Activated T-helper 17 cell treated with anti-CD3 and anti-CD28 coated beads, Interleukin-2, amount 50 U/mL, for 72 hours (primary cell): ENCODE data around the gene THBS3. TPM values are rescaled to one million over a fixed set of nuclear protein-coding genes. Genes with fewer than 3 reads are reported as not detected.
A peak's percentile ranks its signal among the peaks of the same experiment; 100 is the strongest.
"Not testable (repeated sequence)": the region's sequence is repeated elsewhere in the genome, so short reads cannot be mapped to it uniquely, and the experiment has no call there.

ENCODE experiments used
- ATAC-seq: fragments of 150-1000 bp; cut with Tn5 transposase; replicated peaks from 2 replicates; pipeline ENCODE4 v1.10.0; 2021; ENCODE audit warnings: mild to moderate bottlenecking, moderate library complexity
- H3K27ac Mint-ChIP-seq: one replicate; pipeline ENCODE4 v1.8.0; 2022; ENCODE audit warnings: mixed read lengths
- H3K27me3 Mint-ChIP-seq: one replicate; pipeline ENCODE4 v1.8.0; 2022; ENCODE audit warnings: mixed read lengths
- H3K36me3 Mint-ChIP-seq: one replicate; pipeline ENCODE4 v1.8.0; 2022; ENCODE audit warnings: low read depth, mild to moderate bottlenecking, mixed read lengths
- H3K4me1 Mint-ChIP-seq: one replicate; pipeline ENCODE4 v1.8.0; 2022; ENCODE audit warnings: mixed read lengths
- H3K4me3 Mint-ChIP-seq: one replicate; pipeline ENCODE4 v1.8.0; 2022; ENCODE audit warnings: mild to moderate bottlenecking, mixed read lengths
- H3K9me3 Mint-ChIP-seq: one replicate; pipeline ENCODE4 v1.8.0; 2022; ENCODE audit warnings: mixed read lengths
- total RNA-seq, 2 donors: library from RNA; stranded (reverse); gene quantifications; one replicate each; pipeline ENCODE4 v1.2.3, GENCODE V29; 2022

THBS3 gene
- 10 to 100 TPM; 11.8 to 26.8 TPM for total RNA-seq

DNA sequence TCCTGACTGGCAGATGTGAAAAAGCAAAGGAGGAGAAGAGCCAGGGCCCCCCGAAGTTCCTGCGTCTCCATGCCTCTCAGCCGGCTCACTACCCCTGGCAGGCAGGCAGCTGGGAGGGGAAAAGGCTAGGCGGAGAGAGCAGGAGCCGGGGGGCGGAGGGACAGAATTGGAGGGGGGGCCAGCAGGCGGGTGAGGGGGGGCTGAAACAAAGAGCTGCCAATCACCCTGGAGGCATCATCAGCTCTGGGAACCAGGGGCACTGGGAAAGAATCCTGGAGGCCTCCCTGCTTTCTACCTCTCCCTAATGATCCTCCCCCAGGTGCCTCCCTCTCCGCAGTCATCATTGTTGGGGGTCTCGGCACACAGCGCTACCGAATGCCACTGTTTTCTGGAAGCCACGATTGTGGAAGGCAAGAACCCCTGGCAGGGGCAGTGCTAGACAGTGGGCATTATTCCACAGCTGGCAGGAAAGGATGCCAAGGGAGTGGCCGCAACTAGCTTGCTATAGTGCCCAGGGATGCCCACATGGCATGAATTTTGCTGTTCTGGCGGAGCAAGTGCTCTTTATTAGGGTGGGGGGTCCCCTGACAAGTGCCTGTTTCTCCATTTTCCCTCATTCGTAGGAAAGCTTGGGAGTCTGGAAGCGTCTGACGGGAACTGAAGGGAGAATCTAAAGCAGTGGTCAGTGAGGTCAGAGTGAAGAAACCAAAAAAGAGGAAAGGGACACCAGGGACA lies at the start of gene THBS3:
Gene THBS3, minus strand, starts transcription at position 92 of the 735 bp plus-strand sequence. Its CDS starts 21 bp downstream, at position 71.
- peaks cover 17% of the 10 kb centered on the region for H3K4me1 Mint-ChIP-seq
- ATAC-seq, result no peak
- no peaks in the 10 kb centered on the region for H3K27me3 Mint-ChIP-seq
- H3K9me3 Mint-ChIP-seq, result no peaks in the 10 kb centered on the region
- peak within 1 kb of the TSS; percentile 89 for H3K4me3 Mint-ChIP-seq
- H3K36me3 Mint-ChIP-seq, result peaks cover 19% of the 10 kb centered on the region
- peak within 1 kb of the TSS; percentile 99 for H3K27ac Mint-ChIP-seq

GRCh38 chr1:155256058-155256852 lies 48.6 kb upstream of the THBS3 start:
- Mint-ChIP-seq H3K27ac (peak overlapping the region; percentile 56), H3K4me3 (peak overlapping the region; percentile 84), H3K36me3 (peaks cover 59% of the 10 kb centered on the region), H3K9me3 (no peaks in the 10 kb centered on the region), H3K27me3 (no peaks in the 10 kb centered on the region), H3K4me1 (peaks cover 31% of the 10 kb centered on the region)
- ATAC-seq, result no peak

- H3K36me3 Mint-ChIP-seq, result peaks cover 51% of the 10 kb centered on the region
Observed at GRCh38 chr1:155255243-155256007, 47.7 kb upstream of the THBS3 start, which contains the start of gene ENTREP3. Gene ENTREP3, minus strand, starts transcription at chr1:155255483. Its CDS starts 606 bp downstream, at chr1:155254877.

DNA sequence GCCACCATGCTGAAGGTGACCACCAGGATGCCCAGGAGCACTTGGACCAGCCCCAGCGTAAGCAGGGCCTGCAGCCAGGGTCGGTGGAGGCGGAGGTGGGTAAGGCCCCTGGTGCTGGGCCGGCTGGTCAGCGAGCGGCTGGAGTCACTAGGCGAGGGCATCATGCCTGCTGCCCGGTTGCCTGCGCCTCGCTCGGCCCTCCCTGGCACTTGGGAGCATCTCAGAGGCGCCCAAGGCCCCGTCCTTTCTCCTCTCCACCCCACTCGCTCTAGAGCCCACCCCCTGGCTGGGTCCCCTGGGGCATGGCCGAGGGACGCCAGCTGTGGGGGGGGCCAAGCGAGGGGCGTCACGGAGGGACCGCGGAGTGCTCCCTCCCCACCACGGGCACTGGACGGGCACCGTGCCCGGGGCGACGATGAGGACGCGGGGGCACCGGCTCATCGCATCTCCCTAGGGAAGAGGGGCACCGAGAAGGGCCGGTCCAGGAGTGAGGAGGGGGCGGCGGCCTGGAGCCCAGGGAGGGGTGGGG lies 47.1 kb upstream of the THBS3 start:
- H3K4me1 Mint-ChIP-seq, result peaks cover 24% of the 10 kb centered on the region
- ATAC-seq, result peak; percentile 2
- peaks cover 44% of the 10 kb centered on the region for H3K36me3 Mint-ChIP-seq
- H3K4me3 Mint-ChIP-seq, result peak overlapping the region; percentile 84
- no peaks in the 10 kb centered on the region for H3K9me3 Mint-ChIP-seq
- H3K27me3 Mint-ChIP-seq, result no peaks in the 10 kb centered on the region
- H3K27ac Mint-ChIP-seq, result peak overlapping the region; percentile 85

More at GRCh38 chr1:155255243-155256007, 47.7 kb upstream of the THBS3 start, which contains the start of gene ENTREP3:
- H3K4me3 Mint-ChIP-seq, result peak within 1 kb of the TSS; percentile 84
- H3K27me3 Mint-ChIP-seq, result no peaks in the 10 kb centered on the region
- H3K9me3 Mint-ChIP-seq, result no peaks in the 10 kb centered on the region
- ATAC-seq, result peak; percentile 79
- peak within 1 kb of the TSS; percentile 85 for H3K27ac Mint-ChIP-seq
- H3K4me1 Mint-ChIP-seq, result peaks cover 28% of the 10 kb centered on the region

- no peak for ATAC-seq
- Mint-ChIP-seq H3K4me1 (peaks cover 24% of the 10 kb centered on the region), H3K27ac (peak overlapping the region; percentile 85), H3K27me3 (no peaks in the 10 kb centered on the region), H3K36me3 (peaks cover 39% of the 10 kb centered on the region), H3K9me3 (no peaks in the 10 kb centered on the region), H3K4me3 (peak overlapping the region; percentile 84)
Observed at GRCh38 chr1:155254228-155254713, 46.6 kb upstream of the THBS3 start.

GRCh38 chr1:155253797-155254196 lies 46.1 kb upstream of the THBS3 start:
- Mint-ChIP-seq H3K27ac (peak overlapping the region; percentile 85), H3K27me3 (no peaks in the 10 kb centered on the region), H3K4me3 (peak overlapping the region; percentile 84), H3K36me3 (peaks cover 34% of the 10 kb centered on the region), H3K9me3 (no peaks in the 10 kb centered on the region), H3K4me1 (peaks cover 24% of the 10 kb centered on the region)
- ATAC-seq, result no peak

GRCh38 chr1:155253208-155253607 lies 45.5 kb upstream of the THBS3 start:
- H3K36me3 Mint-ChIP-seq, result peaks cover 28% of the 10 kb centered on the region
- H3K9me3 Mint-ChIP-seq, result no peaks in the 10 kb centered on the region
- H3K27me3 Mint-ChIP-seq, result no peaks in the 10 kb centered on the region
- H3K4me1 Mint-ChIP-seq, result peaks cover 24% of the 10 kb centered on the region
- ATAC-seq, result no peak
- peak overlapping the region; percentile 85 for H3K27ac Mint-ChIP-seq
- peak overlapping the region; percentile 84 for H3K4me3 Mint-ChIP-seq

- no peak for ATAC-seq
- H3K27ac Mint-ChIP-seq, result no peak overlapping the region
- H3K4me3 Mint-ChIP-seq, result peak overlapping the region; percentile 30
- no peaks in the 10 kb centered on the region for H3K27me3 Mint-ChIP-seq
- H3K36me3 Mint-ChIP-seq, result peaks cover 14% of the 10 kb centered on the region
- H3K9me3 Mint-ChIP-seq, result no peaks in the 10 kb centered on the region
- H3K4me1 Mint-ChIP-seq, result peaks cover 18% of the 10 kb centered on the region
Observed at GRCh38 chr1:155251566-155251965, 43.9 kb upstream of the THBS3 start.

DNA sequence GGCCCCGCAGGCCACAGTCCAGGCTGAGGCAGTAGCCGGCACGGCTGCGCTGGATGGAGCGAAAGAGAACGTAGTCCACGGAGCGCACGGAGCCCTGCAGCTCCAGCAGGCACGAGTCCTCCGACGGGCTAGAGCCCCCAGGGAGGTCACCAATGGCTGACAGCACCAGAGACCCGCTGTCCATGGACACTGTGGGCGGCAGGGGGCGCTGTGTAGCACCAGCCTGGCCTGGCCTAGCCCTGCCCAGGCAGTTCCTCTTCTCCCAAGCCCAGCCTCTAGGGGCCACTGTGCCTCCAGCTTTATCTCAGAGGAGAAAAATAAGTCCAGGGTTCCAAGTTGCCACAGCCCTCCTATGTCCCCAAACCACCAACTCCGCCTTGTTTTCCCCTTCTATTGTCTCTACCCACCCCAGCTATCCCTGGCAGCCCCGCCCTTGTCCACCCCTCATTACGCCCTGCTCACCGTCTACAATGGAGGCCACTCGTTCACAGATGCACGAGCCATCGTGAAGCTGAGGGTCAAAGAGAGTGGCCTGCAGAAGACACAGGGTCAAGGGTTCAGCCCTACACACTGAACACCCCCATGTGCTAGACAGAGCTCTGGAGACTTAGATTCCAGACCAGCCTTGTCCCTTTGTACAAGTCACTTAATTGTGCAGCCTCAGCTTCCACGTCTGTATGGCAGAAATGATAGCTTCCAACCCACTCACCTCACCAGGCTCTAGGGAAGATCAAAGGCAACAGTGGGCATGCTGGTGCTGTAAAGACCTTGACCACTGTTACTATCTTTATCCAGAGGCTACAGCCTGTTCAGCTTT lies 43.1 kb upstream of the THBS3 start:
- H3K4me1 Mint-ChIP-seq, result peaks cover 18% of the 10 kb centered on the region
- H3K27me3 Mint-ChIP-seq, result no peaks in the 10 kb centered on the region
- H3K27ac Mint-ChIP-seq, result peak overlapping the region; percentile 61
- ATAC-seq, result peak; percentile 97
- peaks cover 10% of the 10 kb centered on the region for H3K36me3 Mint-ChIP-seq
- no peaks in the 10 kb centered on the region for H3K9me3 Mint-ChIP-seq
- peak overlapping the region; percentile 30 for H3K4me3 Mint-ChIP-seq

DNA sequence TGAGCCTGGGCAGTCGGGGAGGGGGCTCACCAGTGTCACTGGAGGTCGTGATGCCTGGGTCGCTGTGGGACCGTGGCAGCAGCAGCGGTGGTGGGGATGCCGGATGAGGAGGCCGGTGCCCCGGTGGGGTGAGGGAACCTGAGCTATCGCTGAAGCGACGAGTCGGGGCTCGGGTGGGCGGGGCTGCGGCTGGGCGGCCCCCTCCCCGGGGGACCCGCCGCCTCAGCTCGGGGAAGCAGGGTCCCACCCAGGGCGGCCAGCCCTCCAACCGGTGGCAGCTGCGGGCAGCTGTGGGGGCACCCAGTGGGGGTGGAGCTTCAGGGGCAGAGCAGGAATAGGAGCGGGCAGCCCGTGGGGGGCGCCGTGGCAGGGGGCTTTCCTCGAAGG lies 42.5 kb upstream of the THBS3 start:
- peak; percentile 2 for ATAC-seq
- H3K27me3 Mint-ChIP-seq, result no peaks in the 10 kb centered on the region
- peaks cover 4% of the 10 kb centered on the region for H3K36me3 Mint-ChIP-seq
- peak overlapping the region; percentile 44 for H3K4me3 Mint-ChIP-seq
- H3K9me3 Mint-ChIP-seq, result no peaks in the 10 kb centered on the region
- no peak overlapping the region for H3K27ac Mint-ChIP-seq
- H3K4me1 Mint-ChIP-seq, result peaks cover 18% of the 10 kb centered on the region

DNA sequence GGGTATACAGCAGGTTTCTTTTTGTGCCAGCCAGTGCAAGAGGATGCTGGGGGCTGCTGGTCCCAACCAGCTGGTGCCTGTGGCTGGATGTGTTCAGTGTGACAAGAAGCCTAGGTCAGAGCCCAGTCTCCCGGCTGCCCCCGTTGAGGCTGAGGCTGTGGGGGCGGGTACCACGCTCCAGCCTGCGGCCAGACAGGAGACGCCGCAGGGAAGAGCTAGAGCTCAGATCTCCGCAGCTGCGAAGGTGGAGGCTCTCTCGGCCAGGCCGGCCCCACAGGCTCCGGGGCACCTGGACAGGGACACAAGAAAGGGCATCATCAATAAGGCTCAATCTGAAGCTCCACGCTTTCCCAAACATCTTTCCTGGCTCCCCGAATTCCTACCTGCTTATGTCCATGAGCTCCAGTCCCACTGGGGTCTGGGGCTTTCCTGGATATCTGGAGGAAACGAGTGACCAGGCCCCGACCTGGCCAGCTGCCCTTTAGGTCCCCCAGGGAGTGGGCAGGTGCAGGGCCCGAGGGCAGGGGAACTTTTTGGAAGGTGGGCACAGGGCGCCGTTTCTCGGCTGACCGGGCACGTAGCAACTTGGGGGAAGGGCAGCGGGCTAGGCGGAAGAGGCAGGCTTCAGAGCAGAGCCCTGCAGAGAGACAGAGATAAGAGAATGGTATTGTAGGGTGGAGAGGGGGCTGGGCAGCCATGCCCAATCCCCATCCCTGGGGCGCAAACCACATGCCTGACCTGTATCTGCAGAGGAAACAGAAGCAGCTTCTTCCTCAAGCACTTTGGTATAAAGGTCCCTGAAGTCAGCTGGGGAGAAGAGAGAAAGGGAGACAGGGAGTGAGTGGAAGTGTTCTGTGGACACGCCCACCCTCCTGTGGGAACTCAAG lies 40.2 kb upstream of the THBS3 start:
- Mint-ChIP-seq H3K27me3 (no peaks in the 10 kb centered on the region), H3K9me3 (no peaks in the 10 kb centered on the region), H3K27ac (no peak overlapping the region), H3K4me1 (peaks cover 16% of the 10 kb centered on the region), H3K4me3 (no peak overlapping the region), H3K36me3 (peaks cover 20% of the 10 kb centered on the region)
- ATAC-seq, result no peak

- H3K4me1 Mint-ChIP-seq, result peaks cover 17% of the 10 kb centered on the region
- ATAC-seq, H3K4me3 Mint-ChIP-seq, H3K27me3 Mint-ChIP-seq, H3K27ac Mint-ChIP-seq, H3K9me3 Mint-ChIP-seq: not testable (repeated sequence)
- H3K36me3 Mint-ChIP-seq, result peaks cover 20% of the 10 kb centered on the region
Observed at GRCh38 chr1:155246796-155247195, 39.1 kb upstream of the THBS3 start.
